Raji (cell line): Measurements from ENCODE around the gene DPP7.

ENCODE experiments used
- POLR2A ChIP-seq: IDR thresholded peaks from 2 replicates; pipeline ENCODE4 v1.6.1; 2011; ENCODE audit warnings: low read depth, low read length, control low read depth; ENCODE audit not compliant: insufficient read depth

The DPP7 gene

DNA sequence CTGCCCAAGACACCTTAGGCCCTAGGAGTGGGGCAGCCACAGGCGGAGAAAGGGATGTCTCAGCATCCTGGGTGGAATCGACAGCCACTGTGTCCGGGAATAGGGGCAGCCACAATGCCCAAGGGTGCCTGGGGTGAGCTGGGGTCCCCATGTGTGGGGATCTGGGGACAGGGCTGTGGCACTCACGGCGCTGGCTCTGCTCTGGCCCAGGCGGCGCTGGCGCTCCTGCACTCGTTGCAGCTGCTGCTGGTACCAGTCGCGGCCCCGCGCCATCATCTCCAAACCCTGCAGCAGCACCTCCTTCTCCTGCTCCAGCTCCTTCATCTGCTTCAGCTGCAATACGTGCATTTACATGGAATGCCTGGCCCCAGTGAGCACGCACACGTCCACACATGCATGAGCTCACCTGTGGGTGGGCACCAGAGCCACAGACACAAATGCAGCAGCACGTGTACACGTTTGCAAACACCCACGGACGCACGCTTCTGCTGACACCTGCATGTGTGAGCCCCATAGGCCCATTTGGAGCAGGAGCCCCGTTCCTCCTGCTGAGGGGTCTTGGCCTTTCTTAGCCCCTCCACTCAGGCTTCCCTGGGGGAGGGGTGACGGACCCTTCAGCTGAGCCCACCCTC lies 49.1 kb downstream of the DPP7 start:
- TF ChIP-seq POLR2A: no peak

DNA sequence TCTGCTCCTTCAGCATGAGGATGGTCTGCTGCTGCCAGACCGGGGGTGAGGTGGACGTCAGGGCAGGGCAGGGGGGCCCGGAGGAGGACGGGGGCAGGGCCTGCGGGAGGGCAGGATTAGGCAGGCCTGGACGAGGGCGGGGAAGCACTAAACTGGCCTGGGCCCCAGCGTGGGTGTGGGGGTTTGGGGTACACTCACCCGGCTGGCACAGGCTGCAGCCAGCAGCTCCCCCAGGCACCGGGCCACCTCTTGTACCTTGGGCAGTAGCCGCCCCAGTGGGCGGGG lies 49.7 kb downstream of the DPP7 start:
- no peak for TF ChIP-seq POLR2A

DNA sequence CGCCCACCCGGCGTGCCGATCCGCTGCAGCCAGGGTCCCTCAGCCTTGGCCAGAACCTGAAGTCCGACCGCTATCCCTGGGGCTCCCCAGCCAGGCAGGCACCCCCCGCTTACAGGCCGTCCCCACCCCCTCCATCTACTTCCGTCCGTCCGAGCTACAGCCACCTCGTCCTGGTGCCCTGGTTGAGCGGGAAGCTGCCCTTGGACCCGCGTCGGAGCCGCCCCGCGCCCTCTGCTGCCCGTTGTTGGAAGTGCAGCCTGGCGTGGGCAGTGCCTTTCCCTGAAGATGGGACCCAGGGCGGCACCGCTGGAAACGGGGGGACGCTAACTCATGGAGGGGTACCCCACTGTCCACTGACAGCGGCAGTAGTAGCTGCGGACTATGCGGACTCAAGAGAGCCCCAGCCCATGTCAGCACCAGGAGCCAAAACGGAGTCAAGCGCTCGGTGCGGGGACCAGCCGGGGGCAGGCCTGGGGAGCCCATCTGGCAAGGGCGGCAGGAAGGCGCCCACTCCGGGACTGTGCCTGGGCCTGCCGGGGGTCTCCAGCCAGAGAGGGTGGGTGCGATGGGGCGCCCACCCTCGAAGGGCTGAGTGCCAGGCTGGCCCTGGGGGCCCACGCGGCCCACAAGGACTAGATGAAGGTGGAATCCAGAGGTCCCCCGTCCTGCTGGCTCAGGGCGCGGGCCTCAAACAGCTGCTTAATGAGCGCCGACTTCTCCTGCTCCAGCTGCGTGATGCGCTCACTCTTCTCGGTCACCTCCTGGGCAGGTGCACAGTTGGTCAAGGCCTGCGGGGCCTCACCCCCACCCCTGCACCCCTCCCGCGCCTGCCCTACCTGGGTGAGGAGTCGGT lies 50.3 kb downstream of the DPP7 start:
- TF ChIP-seq POLR2A: no peak

DNA sequence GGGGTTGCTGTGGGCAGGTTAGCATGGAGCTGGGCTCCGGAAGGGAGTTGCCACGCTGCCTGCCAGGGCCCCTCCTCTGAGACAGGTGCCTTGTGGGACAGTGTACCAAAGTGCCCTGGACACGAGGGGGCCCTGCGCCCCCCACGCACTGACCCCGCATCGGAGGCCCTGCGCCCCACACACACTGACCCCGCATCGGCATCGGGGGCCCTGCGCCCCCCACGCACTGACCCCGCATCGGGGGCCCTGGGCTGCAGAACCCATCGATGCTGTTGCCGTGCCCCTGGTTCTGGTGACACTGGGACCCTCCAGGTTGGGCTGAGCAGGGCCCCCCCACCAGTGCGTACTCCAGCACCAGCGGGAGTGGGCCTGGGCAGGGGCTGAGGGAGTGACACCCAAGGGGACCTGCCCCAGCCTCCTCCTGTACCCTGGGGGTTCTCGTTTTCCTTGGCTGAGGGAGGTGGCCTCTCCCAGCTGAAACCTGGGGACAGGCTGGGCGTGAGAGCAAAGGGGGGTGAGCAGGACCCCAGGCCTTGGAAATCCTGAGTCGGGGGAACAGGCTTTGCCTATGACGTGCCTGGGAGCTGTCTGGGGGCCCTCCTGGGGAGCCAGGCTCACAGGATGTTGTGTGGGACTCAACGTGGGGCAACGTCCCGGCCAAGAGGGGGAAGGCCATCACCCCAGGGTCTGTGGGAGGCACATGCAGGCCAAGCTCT lies 51.1 kb downstream of the DPP7 start:
- no peak for TF ChIP-seq POLR2A

DNA sequence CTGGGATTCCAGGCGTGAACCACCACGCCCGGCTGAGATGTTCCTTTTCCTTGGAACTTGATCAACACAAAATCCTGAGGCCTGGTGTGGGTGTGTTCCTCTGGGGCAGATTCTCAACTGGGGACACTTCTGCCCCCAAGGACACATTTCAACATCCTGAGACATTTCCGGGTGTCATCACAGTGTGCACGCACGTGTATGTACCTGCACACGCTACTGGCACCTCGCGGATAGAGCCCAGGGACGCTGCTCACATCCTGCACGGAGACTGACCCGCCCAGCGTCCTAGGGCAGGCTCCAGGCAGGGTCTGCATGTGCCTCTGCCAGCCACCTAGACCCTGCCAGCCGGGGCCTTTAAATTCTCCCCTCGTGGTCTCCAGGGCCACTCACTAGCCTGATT lies 52.1 kb downstream of the DPP7 start:
- no peak for TF ChIP-seq POLR2A
